Activated CD8-positive, alpha-beta memory T cell treated with anti-CD3 and anti-CD28 coated beads for 4 hours (primary cell): ENCODE data around the gene RNPEPL1.
"Not testable (repeated sequence)": the region's sequence is repeated elsewhere in the genome, so short reads cannot be mapped to it uniquely, and the experiment has no call there.

Experiments
- DNase-seq, 2 donors: peaks; one replicate each; pipeline ENCODE4 v3.0.0-alpha.2; 2020; ENCODE audit warnings: low read depth in 2 of 2

The RNPEPL1 gene

GRCh38 chr2:240567872-240568677, at the start of gene RNPEPL1:
Gene RNPEPL1, plus strand, starts transcription at chr2:240568484. Its CDS starts 103 bp downstream, at chr2:240568587.
- DNase-seq, result no peak

- DNase-seq, result no peak
These were observed 49.3 kb upstream of the RNPEPL1 start for GRCh38 chr2:240518981-240519380.

- DNase-seq, result no peak
These were observed 48.7 kb upstream of the RNPEPL1 start for GRCh38 chr2:240519396-240520129.

GRCh38 chr2:240520130-240520973, 47.9 kb upstream of the RNPEPL1 start:
- no peak for DNase-seq

GRCh38 chr2:240520974-240521350, 47.3 kb upstream of the RNPEPL1 start:
- DNase-seq, result no peak

GRCh38 chr2:240521885-240522284, 46.4 kb upstream of the RNPEPL1 start:
- DNase-seq, result not testable (repeated sequence)

GRCh38 chr2:240522406-240522805, 45.9 kb upstream of the RNPEPL1 start:
- no peak for DNase-seq

- DNase-seq, result no peak
These were observed 44.6 kb upstream of the RNPEPL1 start for GRCh38 chr2:240523451-240524281.

- DNase-seq, result no peak
These were observed 43.1 kb upstream of the RNPEPL1 start for GRCh38 chr2:240524963-240525718.

GRCh38 chr2:240525802-240526201, 42.5 kb upstream of the RNPEPL1 start:
- DNase-seq, result no peak

- DNase-seq, result no peak
These were observed 41.8 kb upstream of the RNPEPL1 start for GRCh38 chr2:240526521-240526920.

GRCh38 chr2:240527153-240527750, 41.0 kb upstream of the RNPEPL1 start:
- no peak for DNase-seq

- DNase-seq, result no peak
These were observed 39.8 kb upstream of the RNPEPL1 start for GRCh38 chr2:240528406-240529040.

GRCh38 chr2:240529344-240529999, 38.8 kb upstream of the RNPEPL1 start:
- DNase-seq, result no peak

GRCh38 chr2:240530181-240530580, 38.1 kb upstream of the RNPEPL1 start:
- no peak for DNase-seq

- DNase-seq, result no peak
These were observed 37.2 kb upstream of the RNPEPL1 start for GRCh38 chr2:240531038-240531437.

- DNase-seq, result no peak
These were observed 36.1 kb upstream of the RNPEPL1 start for GRCh38 chr2:240532031-240532775.

- DNase-seq, result no peak
These were observed 30.1 kb upstream of the RNPEPL1 start for GRCh38 chr2:240538031-240538780.
